ENCODE measurements around the gene SCARB1. TPM values are rescaled to one million over a fixed set of nuclear protein-coding genes. Genes with fewer than 3 reads are reported as not detected.

SCARB1 gene
- total and polyA plus RNA-seq, 2 experiments from 2014 or later, result 31.0 to 62.5 TPM

DNA sequence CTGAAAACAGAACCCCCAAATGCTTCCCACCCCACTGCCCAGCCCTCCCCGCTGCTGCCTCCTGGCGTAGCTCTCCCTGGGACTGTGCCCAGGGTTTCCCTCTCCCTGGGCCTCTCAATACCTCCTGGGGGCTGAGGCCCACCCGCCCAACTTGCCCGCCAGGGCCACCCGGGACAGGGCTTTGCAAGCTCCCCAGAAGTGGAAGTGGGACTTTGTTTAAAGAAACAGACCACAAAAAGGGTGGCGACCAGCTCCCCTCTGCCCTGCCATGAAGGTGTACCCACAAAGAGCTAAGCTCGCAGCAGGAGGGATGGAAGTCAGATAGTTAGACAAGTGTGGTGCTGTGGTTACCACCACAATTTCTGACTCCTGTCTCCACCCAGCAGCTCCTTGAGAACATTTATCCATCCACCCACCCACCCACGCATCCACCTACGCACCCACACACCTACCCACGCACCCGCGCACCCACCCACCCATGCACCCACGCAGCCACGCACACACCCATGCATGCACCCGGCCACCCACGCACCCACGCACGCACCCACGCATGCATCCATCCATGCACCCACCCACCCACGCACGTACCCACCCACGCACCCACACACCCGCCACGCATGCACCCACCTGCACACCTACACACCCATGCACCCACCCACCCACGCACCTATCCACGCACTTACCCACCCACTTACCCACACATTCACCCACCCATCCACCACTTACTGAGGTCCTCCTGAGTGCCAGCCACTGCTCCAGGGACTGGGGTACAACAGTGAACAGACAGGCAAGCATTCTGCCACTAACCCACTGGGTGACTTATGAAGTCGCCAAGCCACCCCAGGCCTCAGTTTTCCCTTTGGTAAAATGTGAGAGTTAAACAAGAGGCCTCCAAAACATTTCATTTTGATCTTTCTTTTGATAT is 127.3 kb downstream of the SCARB1 start (continued):
- TF ChIP-seq, protein P1, sequence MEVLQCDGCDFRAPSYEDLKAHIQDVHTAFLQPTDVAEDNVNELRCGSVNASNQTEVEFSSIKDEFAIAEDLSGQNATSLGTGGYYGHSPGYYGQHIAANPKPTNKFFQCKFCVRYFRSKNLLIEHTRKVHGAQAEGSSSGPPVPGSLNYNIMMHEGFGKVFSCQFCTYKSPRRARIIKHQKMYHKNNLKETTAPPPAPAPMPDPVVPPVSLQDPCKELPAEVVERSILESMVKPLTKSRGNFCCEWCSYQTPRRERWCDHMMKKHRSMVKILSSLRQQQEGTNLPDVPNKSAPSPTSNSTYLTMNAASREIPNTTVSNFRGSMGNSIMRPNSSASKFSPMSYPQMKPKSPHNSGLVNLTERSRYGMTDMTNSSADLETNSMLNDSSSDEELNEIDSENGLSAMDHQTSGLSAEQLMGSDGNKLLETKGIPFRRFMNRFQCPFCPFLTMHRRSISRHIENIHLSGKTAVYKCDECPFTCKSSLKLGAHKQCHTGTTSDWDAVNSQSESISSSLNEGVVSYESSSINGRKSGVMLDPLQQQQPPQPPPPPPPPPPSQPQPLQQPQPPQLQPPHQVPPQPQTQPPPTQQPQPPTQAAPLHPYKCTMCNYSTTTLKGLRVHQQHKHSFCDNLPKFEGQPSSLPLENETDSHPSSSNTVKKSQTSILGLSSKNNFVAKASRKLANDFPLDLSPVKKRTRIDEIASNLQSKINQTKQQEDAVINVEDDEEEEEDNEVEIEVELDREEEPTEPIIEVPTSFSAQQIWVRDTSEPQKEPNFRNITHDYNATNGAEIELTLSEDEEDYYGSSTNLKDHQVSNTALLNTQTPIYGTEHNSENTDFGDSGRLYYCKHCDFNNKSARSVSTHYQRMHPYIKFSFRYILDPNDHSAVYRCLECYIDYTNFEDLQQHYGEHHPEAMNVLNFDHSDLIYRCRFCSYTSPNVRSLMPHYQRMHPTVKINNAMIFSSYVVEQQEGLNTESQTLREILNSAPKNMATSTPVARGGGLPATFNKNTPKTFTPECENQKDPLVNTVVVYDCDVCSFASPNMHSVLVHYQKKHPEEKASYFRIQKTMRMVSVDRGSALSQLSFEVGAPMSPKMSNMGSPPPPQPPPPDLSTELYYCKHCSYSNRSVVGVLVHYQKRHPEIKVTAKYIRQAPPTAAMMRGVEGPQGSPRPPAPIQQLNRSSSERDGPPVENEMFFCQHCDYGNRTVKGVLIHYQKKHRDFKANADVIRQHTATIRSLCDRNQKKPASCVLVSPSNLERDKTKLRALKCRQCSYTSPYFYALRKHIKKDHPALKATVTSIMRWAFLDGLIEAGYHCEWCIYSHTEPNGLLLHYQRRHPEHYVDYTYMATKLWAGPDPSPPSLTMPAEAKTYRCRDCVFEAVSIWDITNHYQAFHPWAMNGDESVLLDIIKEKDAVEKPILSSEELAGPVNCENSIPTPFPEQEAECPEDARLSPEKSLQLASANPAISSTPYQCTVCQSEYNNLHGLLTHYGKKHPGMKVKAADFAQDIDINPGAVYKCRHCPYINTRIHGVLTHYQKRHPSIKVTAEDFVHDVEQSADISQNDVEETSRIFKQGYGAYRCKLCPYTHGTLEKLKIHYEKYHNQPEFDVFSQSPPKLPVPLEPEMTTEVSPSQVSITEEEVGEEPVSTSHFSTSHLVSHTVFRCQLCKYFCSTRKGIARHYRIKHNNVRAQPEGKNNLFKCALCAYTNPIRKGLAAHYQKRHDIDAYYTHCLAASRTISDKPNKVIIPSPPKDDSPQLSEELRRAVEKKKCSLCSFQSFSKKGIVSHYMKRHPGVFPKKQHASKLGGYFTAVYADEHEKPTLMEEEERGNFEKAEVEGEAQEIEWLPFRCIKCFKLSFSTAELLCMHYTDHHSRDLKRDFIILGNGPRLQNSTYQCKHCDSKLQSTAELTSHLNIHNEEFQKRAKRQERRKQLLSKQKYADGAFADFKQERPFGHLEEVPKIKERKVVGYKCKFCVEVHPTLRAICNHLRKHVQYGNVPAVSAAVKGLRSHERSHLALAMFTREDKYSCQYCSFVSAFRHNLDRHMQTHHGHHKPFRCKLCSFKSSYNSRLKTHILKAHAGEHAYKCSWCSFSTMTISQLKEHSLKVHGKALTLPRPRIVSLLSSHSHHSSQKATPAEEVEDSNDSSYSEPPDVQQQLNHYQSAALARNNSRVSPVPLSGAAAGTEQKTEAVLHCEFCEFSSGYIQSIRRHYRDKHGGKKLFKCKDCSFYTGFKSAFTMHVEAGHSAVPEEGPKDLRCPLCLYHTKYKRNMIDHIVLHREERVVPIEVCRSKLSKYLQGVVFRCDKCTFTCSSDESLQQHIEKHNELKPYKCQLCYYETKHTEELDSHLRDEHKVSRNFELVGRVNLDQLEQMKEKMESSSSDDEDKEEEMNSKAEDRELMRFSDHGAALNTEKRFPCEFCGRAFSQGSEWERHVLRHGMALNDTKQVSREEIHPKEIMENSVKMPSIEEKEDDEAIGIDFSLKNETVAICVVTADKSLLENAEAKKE (CRISPR knock-in tag; IDR thresholded peaks at IDR 0.05), result no peak
- TF ChIP-seq STAT1 (IDR thresholded peaks at IDR 0.05; ENCODE audit: unreplicated experiment) (no peak), NANOG (IDR thresholded peaks at IDR 0.05; ENCODE audit: borderline replicate concordance) (no peak), CREB1 (CRISPR knock-in tag; IDR thresholded peaks at IDR 0.05; ENCODE audit: low read depth) (no peak)

DNA sequence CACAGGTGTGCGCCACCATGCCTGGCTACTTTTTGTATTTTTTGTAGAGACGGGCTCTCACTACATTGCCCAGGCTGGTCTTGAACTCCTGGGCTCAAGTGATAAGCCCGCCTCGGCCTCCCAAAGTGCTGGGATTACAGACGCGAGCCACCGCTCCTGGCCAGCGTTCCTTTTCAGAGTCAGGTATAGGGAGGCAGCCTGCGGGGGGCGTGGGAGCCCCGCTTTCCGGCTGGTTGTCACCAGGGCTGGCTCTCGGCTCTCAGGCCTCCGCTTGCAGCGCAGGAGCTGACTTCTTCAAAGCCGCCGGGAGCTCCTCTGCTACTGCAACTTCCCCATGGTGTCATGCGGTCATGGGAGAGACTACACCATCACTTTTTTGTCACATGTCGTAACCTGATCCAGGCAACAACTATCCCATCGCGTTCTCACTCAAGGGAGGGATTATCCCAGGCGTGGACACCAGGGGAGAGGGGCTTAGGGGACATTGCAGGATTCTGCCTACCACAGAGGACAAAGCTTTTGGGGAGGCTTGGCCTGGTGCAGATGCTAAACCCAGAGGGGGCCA is 129.4 kb downstream of the SCARB1 start:
- Mint-ChIP-seq H3K36me3 (ENCODE audit: low read depth) (no peaks in the 10 kb centered on the region), H3K4me3 (no peak overlapping the region), H3K27me3 (ENCODE audit: insufficient read depth, low read depth, poor library complexity) (peaks cover 9% of the 10 kb centered on the region), H3K9me3 (no peaks in the 10 kb centered on the region), H3K4me1 (peaks cover 18% of the 10 kb centered on the region), H3K27ac (peak overlapping the region; percentile 61; the same call in 1 of the 2 replicates)
- H3K9me2 ChIP-seq (ENCODE audit: insufficient read depth), result no peaks in the 10 kb centered on the region
- H3K4me2 ChIP-seq, result no peak overlapping the region
- DNase-seq (ENCODE audit: low spot score) (peak; percentile 95), ATAC-seq (peak; percentile 91)
- peak; percentile 74 for TF ChIP-seq CREB1 (CRISPR knock-in tag; IDR thresholded peaks at IDR 0.05; ENCODE audit: low read depth)
- TF ChIP-seq, protein P2, sequence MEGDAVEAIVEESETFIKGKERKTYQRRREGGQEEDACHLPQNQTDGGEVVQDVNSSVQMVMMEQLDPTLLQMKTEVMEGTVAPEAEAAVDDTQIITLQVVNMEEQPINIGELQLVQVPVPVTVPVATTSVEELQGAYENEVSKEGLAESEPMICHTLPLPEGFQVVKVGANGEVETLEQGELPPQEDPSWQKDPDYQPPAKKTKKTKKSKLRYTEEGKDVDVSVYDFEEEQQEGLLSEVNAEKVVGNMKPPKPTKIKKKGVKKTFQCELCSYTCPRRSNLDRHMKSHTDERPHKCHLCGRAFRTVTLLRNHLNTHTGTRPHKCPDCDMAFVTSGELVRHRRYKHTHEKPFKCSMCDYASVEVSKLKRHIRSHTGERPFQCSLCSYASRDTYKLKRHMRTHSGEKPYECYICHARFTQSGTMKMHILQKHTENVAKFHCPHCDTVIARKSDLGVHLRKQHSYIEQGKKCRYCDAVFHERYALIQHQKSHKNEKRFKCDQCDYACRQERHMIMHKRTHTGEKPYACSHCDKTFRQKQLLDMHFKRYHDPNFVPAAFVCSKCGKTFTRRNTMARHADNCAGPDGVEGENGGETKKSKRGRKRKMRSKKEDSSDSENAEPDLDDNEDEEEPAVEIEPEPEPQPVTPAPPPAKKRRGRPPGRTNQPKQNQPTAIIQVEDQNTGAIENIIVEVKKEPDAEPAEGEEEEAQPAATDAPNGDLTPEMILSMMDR (conservative IDR thresholded peaks at IDR 0.05; ENCODE audit: low read depth in 2 of 2), result peak; percentile 22 to 58; a peak in 2 of 4 replicates
- TF ChIP-seq NANOG (IDR thresholded peaks at IDR 0.05; ENCODE audit: borderline replicate concordance), result no peak
- no peak overlapping the region for H3K27ac ChIP-seq (ENCODE audit: low read depth)
- 0 out of 2 replicates have a peak, but pooled peaks cover 4% of the 10 kb centered on the region for H3F3A ChIP-seq (replicated peaks; ENCODE audit: low read depth)
- H3K4me1 ChIP-seq (ENCODE audit: insufficient read depth), result no peaks in the 10 kb centered on the region
- H3K27me3 ChIP-seq (ENCODE audit: insufficient read depth), result no peaks in the 10 kb centered on the region
- peak overlapping the region; percentile 68; the same call in 1 of the 2 replicates for H2AFZ ChIP-seq
- H4K20me1 ChIP-seq (replicated peaks; ENCODE audit: insufficient read depth), result no peaks in the 10 kb centered on the region
- no peak overlapping the region for H3K4me3 ChIP-seq
- no peaks in the 10 kb centered on the region for H3K36me3 ChIP-seq (ENCODE audit: insufficient read depth)
- H3K79me2 ChIP-seq (replicated peaks; ENCODE audit: insufficient read depth), result no peaks in the 10 kb centered on the region

Measured in GM23338 (cell line).